Endodermal cell (in vitro differentiated cells): Measurements from ENCODE around the gene ACSS1. TPM values are rescaled to one million over a fixed set of nuclear protein-coding genes. Genes with fewer than 3 reads are reported as not detected.

Source experiments
- DNase-seq: peaks from one replicate; pipeline ENCODE4 v3.0.0-alpha.2; 2017
- H3K27ac ChIP-seq: 2 replicates; pipeline ENCODE4 v1.5.1; 2013; ENCODE audit warnings: mild to moderate bottlenecking, low read depth, low read length, moderate library complexity
- H3K27me3 ChIP-seq: 2 replicates; pipeline ENCODE4 v1.6.1; 2013; ENCODE audit warnings: mild to moderate bottlenecking, low read length, moderate library complexity; ENCODE audit not compliant: insufficient read depth, control insufficient read depth, poor library complexity, severe bottlenecking
- H3K36me3 ChIP-seq: 2 replicates; pipeline ENCODE4 v1.7.0; 2013; ENCODE audit warnings: mild to moderate bottlenecking, low read length, moderate library complexity; ENCODE audit not compliant: control insufficient read depth, insufficient read depth
- H3K4me1 ChIP-seq: one replicate; pipeline ENCODE4 v1.7.0; 2013; ENCODE audit warnings: low read length; ENCODE audit not compliant: control insufficient read depth, insufficient read depth
- H3K4me3 ChIP-seq: 2 replicates; pipeline ENCODE4 v1.5.1; 2013; ENCODE audit warnings: mild to moderate bottlenecking, low read length, moderate library complexity
- H3K9ac ChIP-seq: 2 replicates; pipeline ENCODE4 v1.6.1; 2013; ENCODE audit warnings: mild to moderate bottlenecking, low read length, moderate library complexity; ENCODE audit not compliant: poor library complexity, severe bottlenecking; ENCODE audit errors: extremely low read depth
- H3K9me3 ChIP-seq: 2 replicates; pipeline ENCODE4 v1.6.1; 2013; ENCODE audit warnings: mild to moderate bottlenecking, low read length, moderate library complexity; ENCODE audit not compliant: control insufficient read depth
- H3K27ac Mint-ChIP-seq: 2 replicates; pipeline ENCODE4 v1.8.0; 2020; ENCODE audit warnings: mixed read lengths
- H3K27me3 Mint-ChIP-seq: 2 replicates; pipeline ENCODE4 v1.8.0; 2021; ENCODE audit warnings: mild to moderate bottlenecking, mixed read lengths; ENCODE audit not compliant: insufficient read depth
- H3K36me3 Mint-ChIP-seq: 2 replicates; pipeline ENCODE4 v1.8.0; 2020; ENCODE audit warnings: low read depth, mixed read lengths
- H3K4me1 Mint-ChIP-seq: 2 replicates; pipeline ENCODE4 v1.8.0; 2020; ENCODE audit warnings: mixed read lengths
- H3K4me3 Mint-ChIP-seq: 2 replicates; pipeline ENCODE4 v1.8.0; 2020; ENCODE audit warnings: mild to moderate bottlenecking, moderate library complexity, mixed read lengths
- H3K9me3 Mint-ChIP-seq: 2 replicates; pipeline ENCODE4 v1.8.0; 2020; ENCODE audit warnings: mild to moderate bottlenecking, mixed read lengths
- CTCF ChIP-seq: fragments of 200-600 bp; sonication (generic); conservative IDR thresholded peaks from 2 replicates; pipeline ENCODE4 v1.5.0; 2021; ENCODE audit warnings: antibody characterized with exemption, mild to moderate bottlenecking
- WGBS, 2 experiments: methylation state at CpG; one replicate each; pipeline versions ENCODE4 v1.1.5 to v1.1.7; 2013; ENCODE audit warnings: missing lambda C conversion rate in 2 of 2, mixed read lengths in 1 of 2; ENCODE audit not compliant: insufficient coverage in 1 of 2, insufficient read length in 1 of 2; 5-methylcytosine and 5-hydroxymethylcytosine counted together
- total RNA-seq, 2 donors: library from RNA; stranded (reverse); fragmentation: NEBNext Ultra II Directional in 1 of 2; extraction: Animal tissue kit (Norgen Biotek cat#: 25700) in 1 of 2; gene quantifications; 2 replicates in 1 of 2; 3 replicates in 1 of 2; pipeline ENCODE4 v1.2.1, GENCODE V29; 2021

ACSS1 gene
- total RNA-seq, 2 donors from 2014 or later: 0.22 TPM; not detected in 1

- H3K27ac ChIP-seq: no peak overlapping the region
- H3K27me3 Mint-ChIP-seq: peaks cover 62% of the 10 kb centered on the region
- TF ChIP-seq CTCF: no peak
- H3K27ac Mint-ChIP-seq: no peak overlapping the region
- no peak overlapping the region for H3K9ac ChIP-seq
- peaks cover 3% of the 10 kb centered on the region for H3K4me1 Mint-ChIP-seq
- no peak for DNase-seq
- no peaks in the 10 kb centered on the region for H3K9me3 ChIP-seq
- peaks cover under 1% of the 10 kb centered on the region for H3K4me1 ChIP-seq
- no peaks in the 10 kb centered on the region for H3K36me3 ChIP-seq
- H3K9me3 Mint-ChIP-seq: no peaks in the 10 kb centered on the region
- H3K4me3 Mint-ChIP-seq: no peak overlapping the region
- 56 to 66% methylated on average over 6 of the region's 6 CpGs for WGBS, 2 experiments
- peaks cover 92% of the 10 kb centered on the region for H3K27me3 ChIP-seq
- no peak overlapping the region for H3K4me3 ChIP-seq
- H3K36me3 Mint-ChIP-seq: no peaks in the 10 kb centered on the region
These were observed 8.4 kb upstream of the ACSS1 start for GRCh38 chr20:25066386-25066785.

DNA sequence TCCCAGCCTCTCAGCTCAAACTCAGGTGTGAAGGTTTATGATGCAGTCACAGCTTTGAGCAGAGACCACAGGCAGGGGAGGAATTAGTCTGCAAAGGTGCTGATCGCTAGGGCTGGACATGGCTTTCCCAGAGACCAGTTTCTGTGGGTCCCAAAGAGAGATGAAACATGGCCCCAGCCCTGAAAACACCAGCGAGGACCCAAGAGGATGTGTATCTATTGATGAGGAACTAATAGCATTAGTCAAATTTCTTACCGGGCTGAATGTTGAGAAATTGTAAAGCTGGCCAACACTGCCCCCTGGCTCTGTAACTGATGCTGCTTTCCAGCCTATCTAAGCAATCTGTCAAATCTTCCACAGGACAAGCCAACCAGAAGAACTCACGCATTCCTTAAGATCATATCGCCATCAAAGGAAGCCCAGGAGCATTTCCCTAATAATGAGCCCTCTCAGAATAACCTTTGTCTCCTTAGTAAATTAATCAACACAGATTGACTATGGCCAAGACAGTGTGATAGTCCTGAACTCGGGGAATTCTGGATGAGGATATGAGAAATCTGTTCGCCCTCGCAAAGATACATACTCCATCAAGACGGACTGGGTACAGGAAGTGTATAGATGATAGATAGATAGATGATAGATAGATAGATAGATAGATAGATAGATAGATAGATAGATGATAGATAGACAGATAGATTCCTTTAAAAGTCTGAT, 7.8 kb upstream of the ACSS1 start:
- no peaks in the 10 kb centered on the region for H3K9me3 ChIP-seq
- no peak overlapping the region for H3K4me3 ChIP-seq
- peak; percentile 84 for DNase-seq
- no peaks in the 10 kb centered on the region for H3K36me3 ChIP-seq
- no peak overlapping the region for H3K27ac ChIP-seq
- Mint-ChIP-seq H3K27me3 (peaks cover 63% of the 10 kb centered on the region), H3K36me3 (no peaks in the 10 kb centered on the region), H3K4me3 (no peak overlapping the region), H3K4me1 (peaks cover 5% of the 10 kb centered on the region), H3K27ac (no peak overlapping the region), H3K9me3 (no peaks in the 10 kb centered on the region)
- peaks cover 92% of the 10 kb centered on the region for H3K27me3 ChIP-seq
- WGBS, 2 experiments: 50 to 62% methylated on average over 7 to 9 of the region's 9 CpGs
- no peak overlapping the region for H3K9ac ChIP-seq
- no peaks in the 10 kb centered on the region for H3K4me1 ChIP-seq
- peak; percentile 95 for TF ChIP-seq CTCF

GRCh38 chr20:25065072-25065624, 7.2 kb upstream of the ACSS1 start:
- peaks cover 69% of the 10 kb centered on the region for H3K27me3 Mint-ChIP-seq
- H3K27ac Mint-ChIP-seq: no peak overlapping the region
- H3K4me3 ChIP-seq: no peak overlapping the region
- H3K9ac ChIP-seq: no peak overlapping the region
- H3K4me1 ChIP-seq: no peaks in the 10 kb centered on the region
- no peaks in the 10 kb centered on the region for H3K36me3 Mint-ChIP-seq
- no peaks in the 10 kb centered on the region for H3K9me3 ChIP-seq
- no peak for TF ChIP-seq CTCF
- no peak overlapping the region for H3K4me3 Mint-ChIP-seq
- H3K9me3 Mint-ChIP-seq: no peaks in the 10 kb centered on the region
- no peaks in the 10 kb centered on the region for H3K36me3 ChIP-seq
- no peak overlapping the region for H3K27ac ChIP-seq
- 84 to 87% methylated on average over 6 to 9 of the region's 9 CpGs for WGBS, 2 experiments
- DNase-seq: no peak
- H3K4me1 Mint-ChIP-seq: peaks cover 5% of the 10 kb centered on the region
- peaks cover 93% of the 10 kb centered on the region for H3K27me3 ChIP-seq
